Stimulated activated CD4-positive, alpha-beta T cell treated with anti-CD3 and anti-CD28 coated beads, Interleukin-15, amount 100 ng/mL, for 24 hours (primary cell): ENCODE results near the gene SLC7A1.

ENCODE experiments used
- DNase-seq: peaks from one replicate; pipeline ENCODE4 v3.0.0-alpha.2; 2020

Gene SLC7A1

DNA sequence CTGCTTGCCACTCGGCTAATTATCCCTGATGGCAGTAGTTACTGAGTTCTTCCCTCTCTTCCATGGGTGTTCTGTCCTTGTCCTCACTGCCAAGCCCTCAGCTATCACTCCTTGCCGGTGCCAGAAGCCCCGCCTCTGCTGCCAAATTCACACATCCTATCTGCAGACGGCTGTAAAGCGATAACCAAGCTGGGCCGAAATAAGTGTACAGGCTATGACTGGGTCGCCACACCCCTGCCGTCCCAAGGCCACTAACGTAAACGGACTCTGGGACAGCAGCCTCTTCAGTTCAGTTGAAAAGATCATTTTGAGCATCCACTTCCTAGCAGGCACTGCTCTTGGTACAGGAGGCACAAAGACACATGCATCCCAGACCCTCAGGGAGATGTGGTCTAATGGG is 13.3 kb downstream of the SLC7A1 start:
- no peak for DNase-seq

DNA sequence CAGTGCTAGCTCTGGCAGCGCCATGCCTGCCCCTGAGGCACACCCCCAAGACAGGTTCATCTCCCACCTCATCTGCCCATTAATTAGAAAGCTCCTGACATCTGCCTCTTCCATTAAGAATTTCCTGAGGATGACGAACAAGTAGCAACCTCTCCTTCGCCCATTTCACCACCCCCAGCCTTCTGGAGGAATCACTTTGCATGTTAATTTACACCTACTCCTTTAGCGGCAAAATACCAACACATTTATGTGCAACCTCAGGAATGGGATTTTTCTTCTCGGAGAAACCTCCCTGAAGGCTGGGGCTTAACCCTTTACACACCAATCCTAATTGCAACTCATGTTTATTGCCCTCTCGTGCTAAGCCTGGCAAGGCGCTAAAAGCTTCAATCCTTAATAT is 13.8 kb downstream of the SLC7A1 start:
- no peak for DNase-seq

DNA sequence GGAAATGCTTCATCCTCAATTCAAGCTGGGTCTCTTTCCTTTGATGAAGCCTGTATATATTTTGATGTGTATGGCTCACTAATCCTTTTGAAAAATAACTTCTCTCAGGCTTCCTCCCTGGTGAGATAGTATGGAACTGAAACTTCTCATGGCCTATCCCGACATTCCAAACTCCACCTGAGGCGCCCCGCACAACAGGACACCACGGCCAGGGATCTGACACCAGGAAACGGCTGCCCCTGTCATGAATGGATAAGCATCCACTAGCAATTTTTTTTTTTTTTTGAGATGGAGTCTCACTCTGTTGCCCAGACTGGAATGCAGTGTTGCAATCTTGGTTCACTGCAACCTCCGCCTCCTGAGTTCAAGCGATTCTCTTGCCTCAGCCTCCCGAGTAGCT is 16.4 kb downstream of the SLC7A1 start:
- no peak for DNase-seq

DNA sequence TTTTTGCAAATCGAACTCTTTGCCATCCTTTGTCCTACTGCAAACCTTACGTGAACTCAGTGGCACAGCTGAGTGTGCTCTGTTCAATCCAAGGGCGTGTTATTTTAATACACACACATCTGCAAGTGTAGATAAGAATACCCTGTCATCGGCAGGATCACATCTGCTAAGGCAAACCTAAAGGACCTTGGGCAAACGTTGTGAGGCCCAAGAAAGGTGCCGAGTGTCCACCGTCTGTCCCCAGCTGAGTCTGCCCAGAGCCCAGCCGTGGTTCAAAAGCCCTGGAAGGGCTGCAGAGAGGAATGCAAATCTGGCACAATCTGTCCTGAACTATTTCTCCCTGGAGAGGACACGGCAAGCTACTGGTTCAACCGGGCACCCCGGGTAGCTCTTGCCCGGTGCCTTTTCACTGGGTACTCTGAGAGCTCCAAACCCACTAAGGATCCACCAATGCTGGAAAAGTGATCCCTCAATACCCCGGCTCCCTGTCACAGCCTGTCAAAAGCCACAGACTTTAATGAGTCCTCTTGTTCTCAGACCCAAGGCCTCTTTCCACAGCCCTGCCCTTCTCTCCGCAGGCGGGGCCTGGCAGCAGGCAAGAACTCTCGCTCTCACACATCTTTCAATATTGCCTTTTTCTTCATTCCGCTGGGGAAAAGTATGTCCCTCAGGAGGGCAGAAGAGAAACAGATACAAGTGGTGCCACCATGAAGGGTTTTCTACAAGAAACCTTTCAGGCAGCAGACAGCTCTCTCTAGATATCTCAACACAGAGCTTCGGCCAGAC is 17.0 kb downstream of the SLC7A1 start:
- DNase-seq, result no peak

DNA sequence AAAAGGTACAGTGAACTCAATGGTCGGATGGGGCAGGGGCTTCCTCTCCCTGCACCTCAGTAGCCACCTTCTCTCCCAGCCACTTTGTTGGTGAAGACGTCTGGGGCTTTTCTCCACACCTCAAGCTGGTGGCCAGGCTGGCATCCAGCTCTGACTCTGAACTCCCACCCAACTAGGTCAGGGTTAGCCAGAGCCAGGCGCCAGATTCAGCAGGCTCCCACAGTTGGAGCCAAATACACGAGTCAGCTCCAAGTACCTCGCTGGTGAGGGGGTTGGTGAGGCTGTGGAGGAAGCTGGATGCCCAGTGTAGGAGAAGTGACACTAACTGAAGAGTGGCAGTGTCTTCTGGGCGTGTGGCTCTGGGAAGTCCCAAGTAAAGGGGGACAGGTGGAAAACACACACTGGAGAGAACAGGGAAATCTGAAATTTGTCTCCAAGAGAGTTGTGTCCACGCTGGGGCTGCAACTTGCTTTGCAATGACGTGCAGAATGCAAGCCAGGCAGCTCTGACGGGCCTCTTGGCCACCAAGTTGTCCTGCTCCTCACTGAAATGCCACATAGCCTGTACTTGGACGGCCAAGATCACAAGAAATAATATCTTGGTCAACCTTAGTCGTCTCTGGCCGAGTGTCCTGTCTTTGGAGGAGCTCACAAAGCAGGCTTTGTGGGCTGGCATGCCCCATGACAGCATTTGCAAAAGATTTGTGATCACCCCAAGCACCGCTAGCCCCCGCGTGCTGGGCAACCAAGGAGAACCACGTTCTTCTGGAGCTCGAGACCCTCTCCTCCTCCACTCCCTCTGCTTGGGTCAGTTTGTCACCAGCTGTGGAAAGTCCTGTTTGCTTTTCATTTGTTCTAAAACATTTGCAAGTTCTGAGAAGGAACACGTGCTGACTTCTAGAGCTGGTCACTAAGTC is 18.1 kb downstream of the SLC7A1 start:
- DNase-seq, result no peak

DNA sequence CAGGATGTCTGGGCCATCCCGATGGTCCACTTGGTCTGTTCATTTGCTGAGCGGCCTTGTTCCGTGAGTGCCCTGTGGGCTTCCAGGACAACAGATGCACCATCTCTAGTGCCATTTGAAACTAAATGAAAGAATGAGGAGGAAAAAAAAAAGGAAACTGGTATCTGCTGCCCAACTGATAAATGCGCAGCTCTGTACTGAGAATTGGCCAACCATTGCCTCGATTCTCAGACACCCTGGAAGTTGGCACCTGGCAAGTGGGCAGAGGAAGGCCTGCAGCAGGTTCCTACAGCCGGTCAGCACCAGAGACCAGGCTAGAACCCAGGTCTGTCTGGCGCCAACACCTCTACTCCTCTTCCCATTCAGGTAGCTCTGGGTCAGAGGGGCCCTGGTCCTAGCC is 18.9 kb downstream of the SLC7A1 start:
- DNase-seq, result no peak

DNA sequence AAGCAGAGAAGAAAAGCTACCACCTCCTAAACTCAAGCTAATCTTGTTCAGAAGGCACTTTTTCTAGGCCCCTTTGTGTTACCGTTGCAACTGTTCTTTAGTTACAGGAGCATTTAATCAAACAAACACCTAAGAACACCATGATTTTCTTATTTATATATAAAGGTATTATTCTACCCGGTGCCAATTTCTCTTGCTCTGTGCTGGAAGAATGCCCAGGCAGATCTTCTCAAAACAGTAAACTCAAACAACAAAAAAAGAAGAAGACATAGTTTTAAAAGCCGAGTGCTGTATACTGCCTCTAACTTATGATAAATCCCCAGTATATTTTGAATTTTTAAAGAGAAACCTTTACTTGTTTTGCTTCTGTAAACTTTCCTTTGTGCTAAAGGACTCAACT is 20.4 kb downstream of the SLC7A1 start:
- DNase-seq, result no peak

DNA sequence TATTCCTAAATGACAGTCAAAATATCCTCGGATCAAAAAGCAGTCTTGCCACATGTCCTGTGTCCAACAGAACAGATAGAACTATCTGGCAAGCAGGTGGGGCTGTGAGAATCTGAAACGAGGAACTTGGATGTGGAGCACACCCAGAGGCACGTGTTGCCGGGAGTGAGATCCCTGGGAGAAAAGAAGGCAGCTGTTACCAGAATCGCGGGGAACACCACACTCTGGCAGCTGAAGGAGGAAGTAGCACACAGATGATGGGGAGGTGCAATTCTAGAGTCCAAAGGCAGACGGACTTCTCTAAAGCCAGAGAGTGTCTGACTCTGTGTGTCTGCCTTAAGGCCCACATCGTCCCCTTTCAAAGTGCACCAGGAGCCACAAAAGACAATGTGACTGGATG is 22.3 kb downstream of the SLC7A1 start:
- DNase-seq, result no peak

DNA sequence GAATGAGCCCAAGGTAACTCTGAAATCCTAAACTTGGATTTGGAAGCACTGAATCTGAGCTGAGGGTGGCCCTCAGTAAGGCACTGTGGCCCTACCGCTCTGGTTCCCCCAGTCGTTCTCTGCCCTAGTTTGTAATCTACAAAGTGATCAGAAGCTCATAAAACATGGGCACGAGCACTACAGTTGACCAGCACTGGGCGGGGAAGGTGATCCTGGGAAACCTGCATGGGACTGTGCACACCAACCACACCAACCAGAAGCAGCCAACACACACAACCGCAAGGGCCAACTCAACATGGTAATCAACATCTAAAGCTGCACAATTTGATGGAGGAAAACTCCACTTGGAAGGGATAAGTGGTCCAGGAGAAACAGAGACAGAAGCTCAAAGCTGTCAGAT is 22.9 kb downstream of the SLC7A1 start:
- DNase-seq, result no peak

DNA sequence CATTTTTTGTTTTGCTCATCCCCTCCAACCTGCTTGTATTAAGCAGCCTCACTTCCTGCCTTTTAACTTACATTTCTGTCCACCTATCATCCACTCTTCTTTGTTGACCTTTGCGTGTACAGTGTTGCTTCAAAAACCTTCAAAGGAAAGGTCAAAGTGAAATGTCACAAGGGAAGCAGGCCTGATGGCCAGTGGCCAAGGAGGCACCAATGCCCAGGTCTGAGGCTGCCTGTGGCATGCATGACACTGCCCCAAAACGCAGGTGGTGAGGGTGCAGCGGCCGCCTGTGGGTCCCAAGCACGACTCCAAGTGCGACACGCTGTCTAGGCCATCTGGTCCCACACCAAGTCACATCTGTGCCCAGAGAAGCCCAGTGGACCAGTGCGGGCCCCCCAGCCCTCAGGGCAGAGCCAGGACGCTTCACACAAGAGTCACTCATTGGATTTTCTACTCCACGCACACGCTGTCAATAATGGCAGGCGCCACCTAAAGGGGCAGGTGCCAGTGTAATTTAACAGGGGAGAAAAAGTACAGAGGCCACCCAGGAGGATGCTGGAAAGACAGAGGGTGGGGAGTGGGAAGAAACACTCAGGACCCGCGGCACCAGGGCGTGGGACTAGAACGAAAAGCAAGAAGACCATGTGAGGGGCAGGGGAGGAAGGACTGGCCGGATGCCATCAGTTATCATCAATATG is 23.5 kb downstream of the SLC7A1 start:
- no peak for DNase-seq

DNA sequence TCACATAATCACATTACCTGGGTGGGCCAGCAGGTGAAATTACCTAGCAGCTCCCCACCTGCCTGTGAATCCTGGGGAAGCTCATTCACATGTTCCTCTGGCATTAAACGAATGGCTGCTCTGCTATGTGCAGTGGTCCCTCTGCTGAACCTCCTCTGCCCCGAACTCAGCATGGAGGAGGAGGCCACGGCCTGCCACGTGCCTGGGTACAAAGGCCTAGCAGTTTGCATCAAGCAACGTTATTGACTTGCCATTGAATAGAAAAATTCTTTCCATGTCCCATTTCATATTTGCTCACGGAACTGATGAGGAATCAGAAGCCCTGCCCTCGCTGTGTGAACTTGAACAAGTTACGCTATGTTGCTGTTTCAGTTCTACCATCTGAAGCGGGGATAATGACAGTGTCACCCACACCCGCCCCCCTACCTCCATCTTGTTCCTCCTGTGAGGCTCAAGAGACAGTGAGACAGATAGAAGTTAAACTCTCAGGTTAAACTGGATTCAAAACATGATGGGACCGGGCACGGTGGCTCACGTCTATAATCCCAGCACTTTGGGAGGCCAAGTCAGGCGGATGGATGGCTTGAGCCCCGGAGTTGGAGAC is 25.3 kb downstream of the SLC7A1 start:
- DNase-seq, result no peak

DNA sequence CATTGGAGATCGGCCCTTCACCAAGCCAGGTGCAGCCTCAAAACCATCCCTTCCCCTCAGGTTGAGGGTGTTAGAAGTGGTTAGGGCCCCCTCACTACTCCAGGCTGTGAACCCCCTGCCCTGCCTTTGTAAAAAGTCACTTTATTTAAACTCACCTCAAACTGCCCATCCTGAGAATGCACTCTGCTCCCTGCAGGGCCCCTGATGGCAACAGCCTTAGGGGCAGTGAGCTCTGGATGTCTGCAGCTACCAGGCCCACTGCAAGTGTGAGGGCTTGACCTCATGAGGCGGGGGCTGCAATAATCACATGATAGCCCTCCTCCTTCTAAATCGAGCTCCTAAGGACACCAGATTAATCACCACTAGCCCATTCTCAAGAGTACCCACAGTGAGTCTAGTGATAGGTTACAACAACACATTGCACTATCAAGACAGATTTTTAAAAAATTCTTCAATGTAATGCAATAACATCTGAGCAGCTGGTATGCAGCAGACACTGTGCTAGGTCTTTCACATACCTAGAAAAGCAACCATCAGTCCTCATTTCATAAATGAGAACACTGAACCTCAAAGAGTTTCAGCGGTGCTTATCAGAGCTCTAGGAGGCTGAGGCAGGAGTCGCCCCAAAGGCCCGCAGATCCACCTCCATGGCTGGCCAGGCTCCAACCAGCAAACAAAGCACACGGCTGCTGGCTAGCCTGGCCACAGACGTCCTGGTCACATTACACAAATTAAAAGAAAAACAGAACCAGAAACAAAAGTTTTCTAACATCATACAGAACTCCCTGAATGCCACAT is 26.0 kb downstream of the SLC7A1 start:
- no peak for DNase-seq

DNA sequence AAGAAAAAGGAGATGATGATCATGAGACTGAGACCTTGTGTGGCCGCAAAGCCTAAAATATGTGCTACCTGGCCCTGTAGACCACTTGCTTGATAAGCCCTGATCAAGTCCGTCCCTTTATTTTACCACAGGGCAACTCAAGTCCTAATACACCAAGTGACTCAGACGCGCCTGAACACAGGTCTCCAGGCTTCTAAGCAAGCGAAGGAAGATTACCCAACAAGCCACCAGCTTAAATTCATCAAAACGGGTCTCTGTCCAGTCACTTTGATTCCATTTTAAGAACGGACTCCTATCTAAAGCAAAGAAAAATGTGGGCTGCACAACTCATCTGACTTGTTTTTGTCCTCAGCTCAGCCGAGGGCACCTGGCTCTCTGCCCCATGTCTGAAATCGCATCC is 26.8 kb downstream of the SLC7A1 start:
- DNase-seq, result no peak

DNA sequence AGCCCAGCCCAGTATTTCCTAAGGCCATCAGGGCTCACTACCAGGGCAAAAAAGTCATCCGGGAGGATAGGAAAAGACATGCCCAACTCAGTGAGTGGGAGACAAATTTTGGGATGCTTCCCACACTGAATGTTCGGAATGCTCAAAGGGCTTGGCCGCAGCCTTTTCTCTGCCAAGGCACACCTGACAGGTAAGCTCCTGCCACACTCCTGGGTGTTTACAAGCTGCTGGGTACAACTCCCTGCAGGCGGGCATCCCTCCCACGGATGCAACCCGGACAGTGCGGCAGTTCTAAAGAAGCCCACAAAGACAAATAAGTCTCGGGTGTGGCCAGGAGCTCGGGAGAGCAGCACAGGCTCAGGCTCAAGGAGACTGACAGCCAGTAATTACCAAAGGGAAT is 28.1 kb downstream of the SLC7A1 start:
- no peak for DNase-seq

DNA sequence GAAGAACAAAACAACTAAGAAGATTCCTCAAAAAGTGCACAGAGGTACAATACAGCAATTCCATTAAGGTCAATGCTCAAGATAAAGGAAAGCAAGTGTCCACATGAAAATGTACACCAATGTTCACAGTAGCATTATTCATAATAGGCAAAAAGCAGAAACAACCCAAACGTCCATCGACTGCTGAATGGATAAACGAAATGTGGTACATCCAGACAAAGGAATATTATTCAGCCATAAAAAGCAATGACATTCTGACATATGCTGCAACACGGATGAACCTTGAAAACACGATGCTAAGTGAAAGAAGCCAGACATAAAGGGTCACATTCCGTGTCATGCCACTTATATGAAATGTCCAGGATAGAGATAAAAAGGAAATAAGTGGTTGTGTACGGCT is 29.3 kb downstream of the SLC7A1 start:
- no peak for DNase-seq

DNA sequence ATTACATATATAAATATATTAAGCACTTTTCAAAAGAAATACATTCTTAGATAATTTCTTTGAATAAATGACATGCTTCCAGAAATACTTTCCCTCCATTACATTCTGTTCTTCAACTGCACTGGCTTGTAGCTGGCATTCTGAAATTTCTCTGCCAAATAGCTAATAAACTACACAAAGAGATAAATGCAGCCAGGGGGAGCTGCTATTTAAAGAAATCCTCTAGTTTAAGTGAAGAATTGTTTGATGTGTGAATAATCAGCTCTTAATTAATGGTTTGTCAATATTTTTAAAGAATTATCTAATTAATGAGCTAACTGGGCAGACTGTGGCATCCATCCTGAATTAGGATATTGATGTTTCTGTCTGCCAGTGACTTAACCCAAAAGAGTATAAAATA is 30.7 kb downstream of the SLC7A1 start:
- DNase-seq, result no peak

DNA sequence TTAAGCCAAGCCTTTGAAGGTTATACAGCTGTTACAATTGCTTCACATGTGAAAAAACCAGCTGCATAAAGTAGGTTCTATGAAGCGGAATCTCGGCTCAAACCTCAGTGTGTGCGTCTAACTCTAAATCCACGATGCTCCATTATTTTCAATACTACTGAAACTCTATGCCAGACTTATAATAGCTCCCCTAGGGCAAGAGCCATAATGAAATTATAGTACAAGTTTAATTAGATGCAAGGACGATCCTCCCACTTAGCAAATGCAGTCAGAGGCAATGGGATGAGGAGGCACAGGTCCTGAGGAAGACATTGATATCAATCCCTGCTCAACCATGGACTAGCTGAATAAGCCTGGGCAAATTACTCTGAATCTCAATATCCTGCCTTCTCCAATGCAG is 31.1 kb downstream of the SLC7A1 start:
- DNase-seq, result no peak

DNA sequence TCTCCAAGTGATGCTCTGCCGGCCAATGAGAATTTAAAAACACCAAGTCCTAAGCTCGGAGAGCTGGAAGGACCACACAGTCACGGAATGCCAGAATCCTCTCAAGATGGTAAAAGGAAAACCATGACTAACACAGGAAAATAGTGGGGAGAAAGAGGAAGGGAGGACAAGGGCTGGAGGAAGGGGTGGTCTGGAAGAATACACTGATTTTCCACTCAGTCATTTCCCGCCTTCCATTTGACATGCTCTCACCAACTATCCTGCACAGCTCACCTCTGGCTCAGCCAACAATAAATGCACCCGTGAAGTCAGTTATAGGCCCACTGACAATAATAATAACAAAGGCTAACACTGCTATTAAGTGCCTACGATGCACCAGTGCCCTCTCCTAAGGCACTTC is 31.5 kb downstream of the SLC7A1 start:
- no peak for DNase-seq

DNA sequence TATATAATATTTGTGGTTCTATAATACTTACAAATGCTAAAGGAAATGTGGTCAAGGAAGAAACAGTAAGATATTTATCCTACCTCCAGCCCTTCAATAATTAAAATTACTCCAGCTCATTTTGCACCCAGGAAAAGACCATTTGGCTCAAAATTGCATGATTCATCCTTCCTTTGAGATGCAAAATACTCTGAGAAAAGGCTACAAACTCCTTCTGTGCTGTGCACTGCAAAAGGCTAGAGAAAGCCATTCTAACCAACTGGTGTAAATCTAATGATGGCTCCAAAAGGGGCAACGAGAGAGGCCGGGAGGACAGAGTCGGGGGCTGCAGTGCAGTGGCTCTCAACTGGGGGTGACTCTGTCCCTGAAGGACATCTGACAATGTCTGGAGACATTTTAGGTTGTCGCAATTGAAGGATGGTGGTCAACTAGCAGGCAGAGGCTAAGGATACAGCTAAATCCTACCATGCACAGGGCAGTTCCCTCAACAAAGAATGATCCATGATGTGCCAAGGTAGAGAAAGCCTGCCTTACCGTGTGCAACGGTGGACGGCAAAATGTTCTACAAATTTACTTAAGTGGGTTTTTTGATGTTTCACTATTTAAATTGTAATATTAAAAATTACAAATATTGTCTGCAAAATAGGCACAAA is 32.6 kb downstream of the SLC7A1 start:
- no peak for DNase-seq

DNA sequence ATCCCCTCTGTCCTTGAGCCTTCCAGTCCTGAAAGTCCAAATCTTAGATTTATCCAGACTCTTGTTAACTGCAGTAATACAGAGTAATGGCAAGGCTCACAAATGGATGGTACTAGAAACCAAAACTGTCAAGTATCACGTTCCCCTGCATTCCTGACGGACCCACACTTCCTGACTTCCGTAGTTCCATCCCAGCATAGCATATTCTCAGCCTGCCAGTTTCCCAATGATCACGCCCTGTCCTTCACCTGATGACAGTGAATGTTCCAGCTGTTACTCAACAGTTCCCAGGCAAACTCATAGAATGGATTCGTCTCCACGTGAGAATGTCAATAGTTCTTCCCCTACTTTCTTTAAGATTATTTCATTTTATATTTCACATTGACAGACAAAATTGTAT is 33.6 kb downstream of the SLC7A1 start:
- DNase-seq, result no peak

DNA sequence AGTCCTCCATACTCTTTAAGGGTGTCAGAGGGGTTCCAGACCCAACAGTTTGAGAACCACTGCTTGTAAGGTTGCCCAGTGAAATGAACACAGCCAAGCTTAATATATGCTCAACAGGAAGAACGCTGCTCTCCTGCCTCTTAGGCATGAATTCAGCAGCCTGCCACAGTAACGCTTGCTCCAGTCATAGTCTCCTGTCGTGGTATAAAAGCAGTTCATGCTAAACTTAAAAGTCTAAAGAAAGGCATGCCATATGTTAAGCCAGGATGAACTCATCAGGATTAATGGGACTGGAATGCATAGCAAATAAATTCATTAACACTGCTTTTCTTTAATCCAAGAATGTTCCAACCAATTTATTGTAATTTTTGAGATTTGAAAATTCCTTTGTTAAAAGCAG is 38.7 kb downstream of the SLC7A1 start:
- no peak for DNase-seq

DNA sequence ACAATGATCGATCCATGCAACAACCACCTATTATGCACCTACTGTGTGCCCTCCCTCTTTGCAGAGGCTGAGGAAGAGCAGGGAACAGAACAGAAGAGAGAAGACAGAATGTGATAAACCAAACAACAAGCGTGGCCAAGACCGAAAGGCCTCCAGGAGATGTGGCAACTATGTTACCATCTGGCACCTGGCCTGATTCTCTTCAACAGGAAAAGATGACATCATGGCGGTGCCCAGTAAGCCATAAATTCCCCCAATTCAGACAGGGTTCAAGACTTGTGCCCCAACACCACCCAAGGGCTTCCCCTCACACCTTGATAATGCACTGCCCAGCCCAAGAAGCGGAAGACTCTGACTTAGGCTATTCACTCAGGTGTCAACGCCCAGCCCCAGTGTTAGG is 44.3 kb downstream of the SLC7A1 start:
- no peak for DNase-seq
